DND-41 (cell line): ENCODE measurements around the gene AP1G2.

Experiments used
- ATAC-seq: fragments of 200-7000 bp; cut with Tn5 transposase; 3 replicates; pipeline ENCODE4 v1.9.1; 2021; ENCODE audit warnings: low read depth; ENCODE audit not compliant: insufficient read depth
- DNase-seq: peaks from one replicate; pipeline ENCODE4 v3.0.0-alpha.2; 2020
- H2AFZ ChIP-seq: 2 replicates; pipeline ENCODE4 v1.6.0; 2012; ENCODE audit warnings: low read depth, low read length
- H3K27ac ChIP-seq: 2 replicates; pipeline ENCODE4 v1.5.1; 2012; ENCODE audit warnings: low read length, inconsistent platforms
- H3K27me3 ChIP-seq: fragments of 200-600 bp; sonication (generic); 2 replicates; pipeline ENCODE4 v1.6.0; 2012; ENCODE audit warnings: low read length, mild to moderate bottlenecking, inconsistent platforms; ENCODE audit not compliant: insufficient read depth, poor library complexity
- H3K36me3 ChIP-seq: 2 replicates; pipeline ENCODE4 v1.5.1; 2012; ENCODE audit warnings: low read length, inconsistent platforms; ENCODE audit not compliant: insufficient read depth
- H3K4me1 ChIP-seq: 2 replicates; pipeline ENCODE4 v1.5.1; 2012; ENCODE audit warnings: mild to moderate bottlenecking, low read length; ENCODE audit not compliant: insufficient read depth
- H3K4me2 ChIP-seq: 2 replicates; pipeline ENCODE4 v1.6.0; 2012; ENCODE audit warnings: mild to moderate bottlenecking, moderate library complexity, low read length, inconsistent platforms; ENCODE audit not compliant: insufficient read depth
- H3K4me3 ChIP-seq, 2 experiments: fragments of 200-600 bp in 1 of 2; shearing (Covaris generic) in 1 of 2; 2 replicates each; pipeline ENCODE4 v1.5.1; 2012 to 2016; ENCODE audit warnings: inconsistent platforms in 2 of 2, low read length in 2 of 2, mild to moderate bottlenecking in 2 of 2, low read depth in 1 of 2, moderate library complexity in 1 of 2
- H3K79me2 ChIP-seq: 2 replicates; pipeline ENCODE4 v1.6.0; 2012; ENCODE audit warnings: low read length, inconsistent platforms; ENCODE audit not compliant: insufficient read depth
- H3K9ac ChIP-seq: 2 replicates; pipeline ENCODE4 v1.6.0; 2012; ENCODE audit warnings: low read depth, mild to moderate bottlenecking, inconsistent platforms, low read length, moderate library complexity
- H3K9me3 ChIP-seq: 2 replicates; pipeline ENCODE4 v1.5.1; 2012; ENCODE audit warnings: low read length, moderate library complexity, mild to moderate bottlenecking, inconsistent platforms; ENCODE audit not compliant: insufficient read depth, severe bottlenecking
- H4K20me1 ChIP-seq: 2 replicates; pipeline ENCODE4 v1.6.0; 2012; ENCODE audit warnings: low read length; ENCODE audit not compliant: insufficient read depth
- EZH2 ChIP-seq: IDR thresholded peaks from 3 replicates; pipeline ENCODE4 v1.6.1; 2012; ENCODE audit warnings: borderline replicate concordance, low read depth, mild to moderate bottlenecking, moderate library complexity, low read length, inconsistent platforms; ENCODE audit not compliant: severe bottlenecking
- TF ChIP-seq, protein P1 (sequence below): IDR thresholded peaks from 2 replicates; pipeline ENCODE4 v1.5.1; 2012; ENCODE audit warnings: borderline replicate concordance, low read length, moderate library complexity, mild to moderate bottlenecking; ENCODE audit not compliant: poor library complexity, severe bottlenecking; ENCODE audit errors: extremely low read depth

Gene AP1G2

DNA sequence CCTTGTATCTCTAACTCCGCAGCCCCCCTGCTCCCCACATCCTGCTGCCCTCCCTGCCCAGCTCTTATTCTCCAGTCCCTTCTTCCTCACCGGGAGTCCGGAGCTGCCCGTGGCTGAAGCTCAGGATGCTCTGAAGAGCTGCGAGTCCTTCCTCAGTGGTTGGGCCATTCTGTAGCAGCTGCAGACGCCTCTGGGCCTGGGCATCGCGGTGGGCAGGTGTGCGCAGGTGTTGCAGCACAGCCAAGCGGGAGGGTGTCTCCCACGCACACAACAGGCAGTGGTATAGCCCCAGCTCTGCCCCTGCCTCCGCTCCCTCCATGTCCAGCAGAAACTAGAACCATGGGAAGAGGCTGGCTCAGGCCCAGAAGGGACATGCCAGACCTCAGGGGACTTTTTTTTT lies 36.2 kb downstream of the AP1G2 start:
- no peak for TF ChIP-seq EZH2
- TF ChIP-seq, protein P1, sequence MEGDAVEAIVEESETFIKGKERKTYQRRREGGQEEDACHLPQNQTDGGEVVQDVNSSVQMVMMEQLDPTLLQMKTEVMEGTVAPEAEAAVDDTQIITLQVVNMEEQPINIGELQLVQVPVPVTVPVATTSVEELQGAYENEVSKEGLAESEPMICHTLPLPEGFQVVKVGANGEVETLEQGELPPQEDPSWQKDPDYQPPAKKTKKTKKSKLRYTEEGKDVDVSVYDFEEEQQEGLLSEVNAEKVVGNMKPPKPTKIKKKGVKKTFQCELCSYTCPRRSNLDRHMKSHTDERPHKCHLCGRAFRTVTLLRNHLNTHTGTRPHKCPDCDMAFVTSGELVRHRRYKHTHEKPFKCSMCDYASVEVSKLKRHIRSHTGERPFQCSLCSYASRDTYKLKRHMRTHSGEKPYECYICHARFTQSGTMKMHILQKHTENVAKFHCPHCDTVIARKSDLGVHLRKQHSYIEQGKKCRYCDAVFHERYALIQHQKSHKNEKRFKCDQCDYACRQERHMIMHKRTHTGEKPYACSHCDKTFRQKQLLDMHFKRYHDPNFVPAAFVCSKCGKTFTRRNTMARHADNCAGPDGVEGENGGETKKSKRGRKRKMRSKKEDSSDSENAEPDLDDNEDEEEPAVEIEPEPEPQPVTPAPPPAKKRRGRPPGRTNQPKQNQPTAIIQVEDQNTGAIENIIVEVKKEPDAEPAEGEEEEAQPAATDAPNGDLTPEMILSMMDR = no peak
- DNase-seq = no peak
- Histone ChIP-seq H3K4me1 (peaks cover 9% of the 10 kb centered on the region), H3K9me3 (no peaks in the 10 kb centered on the region), H3K36me3 (no peaks in the 10 kb centered on the region), H3K79me2 (no peaks in the 10 kb centered on the region), H3K27me3 (no peaks in the 10 kb centered on the region), H4K20me1 (no peaks in the 10 kb centered on the region), H3K27ac (no peak overlapping the region), H3K4me3 (no peak overlapping the region), H2AFZ (no peak overlapping the region), H3K9ac (no peak overlapping the region), H3K4me2 (no peak overlapping the region)
- ATAC-seq = no peak

DNA sequence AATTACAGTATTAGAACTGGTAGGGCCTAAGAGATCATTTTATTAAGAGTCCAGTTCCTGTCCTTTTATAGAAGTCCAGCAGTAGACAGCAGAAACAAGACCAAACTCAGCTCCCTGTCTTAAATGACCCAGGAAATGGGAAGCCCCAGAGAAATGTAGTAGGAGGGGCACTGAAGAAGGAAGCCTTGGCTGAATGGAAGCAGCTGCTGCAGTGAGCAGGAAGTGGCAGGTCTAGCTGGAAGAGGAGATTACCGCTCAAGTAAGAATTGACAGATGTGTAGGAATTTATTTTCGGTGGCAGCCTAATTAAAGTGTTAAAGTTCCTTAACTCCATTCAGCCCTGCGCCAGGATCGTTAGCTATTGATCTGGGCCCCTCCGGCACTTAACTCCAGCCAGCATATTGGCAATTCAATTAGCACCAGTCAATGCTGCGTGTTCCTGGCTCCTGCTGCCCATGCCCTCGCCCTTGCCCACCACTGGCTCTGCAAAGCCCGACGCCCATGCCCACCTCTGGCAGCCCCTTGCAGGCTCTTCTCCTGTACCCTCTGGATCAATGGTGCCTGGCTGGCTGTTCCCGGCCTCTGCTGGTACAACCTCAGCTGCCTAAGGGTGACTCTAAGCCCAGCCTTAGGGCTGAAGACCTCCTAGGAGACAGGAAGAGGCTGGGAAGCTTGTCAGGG lies 37.1 kb downstream of the AP1G2 start:
- Histone ChIP-seq H3K9me3 (no peaks in the 10 kb centered on the region), H3K4me2 (no peak overlapping the region), H3K36me3 (no peaks in the 10 kb centered on the region), H3K27ac (no peak overlapping the region), H3K4me1 (peaks cover 9% of the 10 kb centered on the region), H3K9ac (no peak overlapping the region), H4K20me1 (no peaks in the 10 kb centered on the region), H3K79me2 (no peaks in the 10 kb centered on the region), H2AFZ (no peak overlapping the region), H3K4me3 (no peak overlapping the region), H3K27me3 (no peaks in the 10 kb centered on the region)
- TF ChIP-seq, protein P1 = no peak
- no peak for TF ChIP-seq EZH2
- DNase-seq (peak; percentile 23), ATAC-seq (peak; percentile 79)

DNA sequence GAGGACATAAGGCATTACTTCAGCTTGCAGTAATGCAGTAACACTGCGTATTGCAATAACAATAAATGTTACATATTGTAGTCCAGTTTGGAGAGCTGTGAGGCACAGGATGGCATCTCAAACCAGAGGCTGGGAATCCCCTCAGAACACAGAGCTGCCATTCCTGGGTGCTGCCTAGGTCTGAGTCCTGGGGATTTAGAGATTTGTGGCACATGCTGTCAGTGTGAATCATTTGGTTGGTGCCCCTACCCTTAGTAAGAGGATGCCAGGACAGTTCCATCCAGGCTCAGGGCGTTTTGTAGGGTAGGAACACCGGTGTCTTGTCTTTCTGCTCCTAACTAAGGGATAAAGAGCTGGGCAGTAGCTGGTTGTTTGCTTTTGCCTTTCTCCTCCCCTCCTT lies 38.6 kb downstream of the AP1G2 start:
- Histone ChIP-seq H3K4me3 (no peak overlapping the region), H3K9me3 (no peaks in the 10 kb centered on the region), H3K4me1 (peaks cover 9% of the 10 kb centered on the region), H3K4me2 (no peak overlapping the region), H3K9ac (no peak overlapping the region), H3K27me3 (no peaks in the 10 kb centered on the region), H3K36me3 (no peaks in the 10 kb centered on the region), H4K20me1 (no peaks in the 10 kb centered on the region), H3K79me2 (no peaks in the 10 kb centered on the region), H3K27ac (no peak overlapping the region), H2AFZ (no peak overlapping the region)
- TF ChIP-seq EZH2 = no peak
- TF ChIP-seq, protein P1 = no peak
- ATAC-seq (no peak), DNase-seq (no peak)
